Esophagus squamous epithelium (tissue), 5 donors: ENCODE results near the gene MAD1L1. TPM values are rescaled to one million over a fixed set of nuclear protein-coding genes. Genes with fewer than 3 reads are reported as not detected.
A peak's percentile ranks its signal among the peaks of the same experiment; 100 is the strongest.

Experiments used
- DNase-seq: peaks from one replicate; lab custom pipeline; 2025; lab: John Stamatoyannopoulos, UW
- H3K27ac ChIP-seq, 4 donors: fragments of 200-600 bp; sonication (generic); one replicate each; pipeline ENCODE4 v1.5.1; 2016 to 2019; ENCODE audit warnings: mild to moderate bottlenecking in 1 of 4
- H3K27me3 ChIP-seq, 4 donors: fragments of 200-600 bp; sonication (generic); 1 replicate in 3 of 4; 2 replicates in 1 of 4; pipeline versions ENCODE4 v1.5.1 to v1.6.0; 2017 to 2021; ENCODE audit warnings: antibody characterized with exemption in 1 of 4
- H3K36me3 ChIP-seq, 3 donors: fragments of 200-600 bp; sonication (generic); one replicate each; pipeline ENCODE4 v1.5.1; 2016 to 2019
- H3K4me1 ChIP-seq, 3 donors: fragments of 200-600 bp; sonication (generic); one replicate each; pipeline ENCODE4 v1.5.1; 2017 to 2019
- H3K4me3 ChIP-seq, 4 donors: fragments of 200-600 bp; sonication (generic); 1 replicate in 3 of 4; 2 replicates in 1 of 4; pipeline ENCODE4 v1.5.1; 2016 to 2019; ENCODE audit warnings: mild to moderate bottlenecking in 2 of 4, moderate library complexity in 1 of 4
- H3K9me3 ChIP-seq, 3 donors: fragments of 200-600 bp; sonication (generic); one replicate each; pipeline ENCODE4 v1.5.1; 2016 to 2019
- POLR2A ChIP-seq, 4 donors: fragments of 450-650 bp; IDR thresholded peaks; one replicate each; pipeline ENCODE4 v1.6.1; 2017; ENCODE audit warnings: antibody characterized with exemption in 4 of 4, mild to moderate bottlenecking in 4 of 4, moderate library complexity in 3 of 4
- WGBS, 2 donors: methylation state at CpG; one replicate each; pipeline ENCODE4 v1.1.5; 2018; 5-methylcytosine and 5-hydroxymethylcytosine counted together
- intact Hi-C: fragments of 100-400 bp; cut with DNase I; formaldehyde crosslinking; loops from one replicate; pipeline ENCODE4 v1.15.0; 2022
- total RNA-seq, 4 donors: library from RNA; depleted of rRNA; stranded (reverse); fragments of >200 nt; gene quantifications; one replicate each; pipeline ENCODE4 v1.1.0, GENCODE V29; 2016
- TF ChIP-seq, protein P1 (sequence below), 6 experiments: fragments of 450-650 bp in 4 of 6; fragments of 200-600 bp in 2 of 6; sonication (generic) in 2 of 6; IDR thresholded peaks; one replicate each; pipeline ENCODE4 v1.5.1; 2016 to 2019; ENCODE audit warnings: antibody characterized with exemption in 6 of 6, mild to moderate bottlenecking in 4 of 6, moderate library complexity in 4 of 6
- donor health status: DM: yes; HTN: yes; CAD: no.

MAD1L1 gene
- total RNA-seq, 4 donors from 2014 or later = 16.6 to 40.4 (median 30.2) TPM

DNA sequence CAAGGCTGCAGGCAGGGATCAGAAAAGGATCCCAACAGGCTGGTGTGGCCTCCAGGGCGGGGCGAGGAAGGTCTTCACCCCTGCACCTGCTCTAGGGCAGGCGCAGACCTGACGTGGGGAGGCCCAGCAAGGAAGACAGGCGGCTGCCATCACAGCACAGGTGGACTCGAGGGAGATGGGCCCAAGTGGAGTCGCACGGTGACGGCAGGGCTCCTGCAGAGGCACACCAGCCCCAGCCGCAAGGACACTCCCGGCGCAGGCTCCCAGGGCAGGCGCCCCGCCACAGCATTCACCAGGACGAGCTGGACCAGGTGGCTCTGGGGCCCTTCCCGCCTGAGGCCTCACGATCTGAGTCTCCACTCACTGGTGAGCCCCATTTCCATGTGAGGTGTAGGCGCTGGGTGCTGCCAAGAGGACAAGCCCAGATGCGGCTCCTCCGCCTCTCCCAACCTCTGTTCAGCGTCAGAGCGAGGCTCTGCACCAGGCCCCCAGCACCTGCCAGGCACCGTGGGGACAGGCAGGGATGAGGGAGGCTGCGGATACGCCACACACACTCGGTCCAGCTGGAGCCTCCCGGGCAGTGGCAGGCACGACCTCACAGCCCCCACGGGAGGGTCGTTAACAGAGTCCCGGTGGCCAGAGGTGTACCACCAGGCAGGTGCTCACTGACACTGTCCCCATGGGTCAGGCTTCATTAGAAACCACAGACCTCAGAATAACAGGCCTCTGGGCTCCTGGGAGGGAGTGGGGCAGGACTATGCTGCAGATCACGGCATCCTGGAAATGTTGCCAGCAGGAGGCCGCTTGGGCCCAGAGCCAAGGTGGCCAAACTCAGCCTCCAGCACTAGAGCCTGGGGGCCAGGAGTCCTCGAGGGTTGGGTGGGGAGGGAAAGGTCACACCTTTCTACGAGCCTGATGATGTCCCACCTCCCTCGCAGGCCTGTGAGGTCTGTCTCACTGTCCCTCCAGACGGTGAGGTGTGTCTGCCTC, 111.6 kb downstream of the MAD1L1 start:
- TF ChIP-seq, protein P1, sequence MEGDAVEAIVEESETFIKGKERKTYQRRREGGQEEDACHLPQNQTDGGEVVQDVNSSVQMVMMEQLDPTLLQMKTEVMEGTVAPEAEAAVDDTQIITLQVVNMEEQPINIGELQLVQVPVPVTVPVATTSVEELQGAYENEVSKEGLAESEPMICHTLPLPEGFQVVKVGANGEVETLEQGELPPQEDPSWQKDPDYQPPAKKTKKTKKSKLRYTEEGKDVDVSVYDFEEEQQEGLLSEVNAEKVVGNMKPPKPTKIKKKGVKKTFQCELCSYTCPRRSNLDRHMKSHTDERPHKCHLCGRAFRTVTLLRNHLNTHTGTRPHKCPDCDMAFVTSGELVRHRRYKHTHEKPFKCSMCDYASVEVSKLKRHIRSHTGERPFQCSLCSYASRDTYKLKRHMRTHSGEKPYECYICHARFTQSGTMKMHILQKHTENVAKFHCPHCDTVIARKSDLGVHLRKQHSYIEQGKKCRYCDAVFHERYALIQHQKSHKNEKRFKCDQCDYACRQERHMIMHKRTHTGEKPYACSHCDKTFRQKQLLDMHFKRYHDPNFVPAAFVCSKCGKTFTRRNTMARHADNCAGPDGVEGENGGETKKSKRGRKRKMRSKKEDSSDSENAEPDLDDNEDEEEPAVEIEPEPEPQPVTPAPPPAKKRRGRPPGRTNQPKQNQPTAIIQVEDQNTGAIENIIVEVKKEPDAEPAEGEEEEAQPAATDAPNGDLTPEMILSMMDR (IDR thresholded peaks at IDR 0.05) = no peak
- TF ChIP-seq POLR2A (IDR thresholded peaks at IDR 0.05) = no peak
- H3K4me1 ChIP-seq = peaks cover 7 to 54% (median 14%) of the 10 kb centered on the region in 3 donors
- DNase-seq = no peak
- H3K27me3 ChIP-seq = no peaks in the 10 kb centered on the region
- H3K27ac ChIP-seq = peak overlapping the region in 1 of 4 donors; percentile 13
- peaks cover 0 to 46% (median 0%) of the 10 kb centered on the region in 3 donors for H3K36me3 ChIP-seq
- H3K9me3 ChIP-seq = no peaks in the 10 kb centered on the region
- H3K4me3 ChIP-seq = no peak overlapping the region
- intact Hi-C loops = no loop called here
- 88 to 91% methylated on average over 3 to 21 of the region's 37 CpGs for WGBS, 2 donors

GRCh38 chr7:2120251-2120660, 112.5 kb downstream of the MAD1L1 start:
- peaks cover 12 to 63% (median 20%) of the 10 kb centered on the region in 3 donors for H3K4me1 ChIP-seq
- TF ChIP-seq, protein P1 (IDR thresholded peaks at IDR 0.05) = no peak
- no peak for TF ChIP-seq POLR2A (IDR thresholded peaks at IDR 0.05)
- no peaks in the 10 kb centered on the region for H3K27me3 ChIP-seq
- H3K36me3 ChIP-seq = peaks cover 0 to 38% (median 0%) of the 10 kb centered on the region in 3 donors
- no peak for DNase-seq
- WGBS, 2 donors = 73 to 77% methylated on average over 2 of the region's 12 CpGs
- H3K27ac ChIP-seq = peak overlapping the region in 2 of 4 donors; percentile 13 to 14
- no peaks in the 10 kb centered on the region for H3K9me3 ChIP-seq
- intact Hi-C loops = no loop called here
- no peak overlapping the region for H3K4me3 ChIP-seq

DNA sequence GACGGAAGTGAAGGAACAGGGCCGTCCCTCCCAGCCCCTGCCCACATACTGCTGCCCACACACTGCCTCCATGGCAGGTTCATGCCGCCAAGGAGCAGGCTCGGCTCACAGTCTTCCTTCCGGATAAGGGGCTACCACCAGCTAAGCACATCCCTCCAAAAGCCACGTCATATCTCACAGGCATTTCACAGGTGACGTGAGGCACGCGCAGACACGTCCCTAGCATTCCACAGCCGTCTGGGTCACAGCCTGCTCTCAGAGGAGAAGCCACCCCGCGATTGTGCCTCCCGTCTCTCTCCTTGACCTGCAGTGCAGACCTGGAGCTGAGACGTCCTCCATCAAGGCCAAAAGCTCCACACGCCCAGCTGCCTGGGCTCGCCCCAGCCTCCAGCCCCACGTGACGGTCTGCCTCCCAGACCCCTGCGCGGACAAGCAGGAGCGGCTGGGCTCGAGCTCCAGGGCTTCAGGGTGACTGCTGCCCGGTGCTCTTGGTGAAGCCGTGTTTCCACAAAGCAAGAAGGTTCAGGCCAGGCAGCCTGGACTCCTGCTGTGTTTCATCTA, 114.0 kb downstream of the MAD1L1 start:
- H3K4me1 ChIP-seq = peaks cover 12 to 63% (median 20%) of the 10 kb centered on the region in 3 donors
- no peaks in the 10 kb centered on the region for H3K9me3 ChIP-seq
- no peak overlapping the region for H3K27ac ChIP-seq
- WGBS, 2 donors = 44 to 81% methylated on average over 8 to 13 of the region's 25 CpGs
- H3K27me3 ChIP-seq = no peaks in the 10 kb centered on the region
- TF ChIP-seq, protein P1 (IDR thresholded peaks at IDR 0.05) = no peak
- TF ChIP-seq POLR2A (IDR thresholded peaks at IDR 0.05) = no peak
- H3K4me3 ChIP-seq = no peak overlapping the region
- peaks cover 0 to 41% (median 0%) of the 10 kb centered on the region in 3 donors for H3K36me3 ChIP-seq
- intact Hi-C loops = no loop called here
- no peak for DNase-seq

DNA sequence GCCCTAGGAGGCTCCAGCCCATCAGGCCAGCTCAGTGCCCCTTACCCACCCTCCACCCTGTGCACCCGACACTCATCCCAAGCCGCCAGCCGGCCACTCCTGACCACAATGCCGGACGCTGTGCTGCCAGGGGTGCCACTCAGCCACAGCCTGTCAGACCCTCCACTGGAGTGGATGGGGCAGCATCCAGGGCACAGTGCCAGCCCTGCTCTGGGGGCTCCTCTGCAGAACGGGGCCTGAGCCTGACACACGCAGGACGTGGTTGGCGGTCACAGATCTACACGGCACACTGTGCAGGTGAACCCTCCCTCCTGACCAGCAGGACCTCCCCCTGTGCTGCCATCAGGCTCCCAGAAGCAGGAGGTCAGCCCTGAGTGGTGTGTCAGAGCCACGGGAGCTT, 114.7 kb downstream of the MAD1L1 start:
- Histone ChIP-seq H3K4me1 (peaks cover 12 to 63% (median 20%) of the 10 kb centered on the region in 3 donors), H3K4me3 (no peak overlapping the region), H3K36me3 (peaks cover 0 to 35% (median 0%) of the 10 kb centered on the region in 3 donors), H3K27me3 (no peaks in the 10 kb centered on the region), H3K27ac (no peak overlapping the region), H3K9me3 (no peaks in the 10 kb centered on the region)
- WGBS, 2 donors = 98% methylated on average over 5 of the region's 11 CpGs; no CpG with 5 or more reads in 1 of the 2 donors
- intact Hi-C loops = no loop called here
- no peak for TF ChIP-seq POLR2A (IDR thresholded peaks at IDR 0.05)
- DNase-seq = no peak

DNA sequence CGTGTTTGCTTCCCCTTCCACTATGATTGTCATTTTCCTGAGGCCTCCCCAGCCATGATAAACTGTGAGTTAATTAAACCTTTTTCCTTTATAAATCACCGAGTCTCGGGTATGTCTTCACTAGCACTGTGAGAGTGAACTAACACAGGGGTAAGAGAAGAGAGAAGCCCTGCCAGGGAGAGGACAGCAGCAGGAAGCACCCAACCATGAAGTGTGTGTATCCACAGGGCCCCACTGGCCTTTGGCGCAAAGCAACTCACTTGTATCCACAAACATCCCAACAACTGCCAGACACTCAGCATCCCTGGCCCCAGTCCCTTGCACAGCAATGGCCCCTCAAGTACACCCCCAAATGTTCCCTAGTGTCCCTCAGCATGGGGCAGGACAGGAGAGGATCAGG, 115.1 kb downstream of the MAD1L1 start:
- H3K9me3 ChIP-seq = no peaks in the 10 kb centered on the region
- intact Hi-C loops = no loop called here
- no peak for DNase-seq
- peaks cover 12 to 63% (median 20%) of the 10 kb centered on the region in 3 donors for H3K4me1 ChIP-seq
- no peak overlapping the region for H3K4me3 ChIP-seq
- WGBS, 2 donors = 86% methylated on average over 4 of the region's 4 CpGs; no CpG with 5 or more reads in 1 of the 2 donors
- TF ChIP-seq POLR2A (IDR thresholded peaks at IDR 0.05) = no peak
- TF ChIP-seq, protein P1 (IDR thresholded peaks at IDR 0.05) = no peak
- H3K27me3 ChIP-seq = no peaks in the 10 kb centered on the region
- peaks cover 0 to 31% (median 0%) of the 10 kb centered on the region in 3 donors for H3K36me3 ChIP-seq
- no peak overlapping the region for H3K27ac ChIP-seq
